GM18502 (cell line): ENCODE measurements around the gene LTF.
A peak's percentile ranks its signal among the peaks of the same experiment; 100 is the strongest.

Experiments used
- ATAC-seq: cut with Tn5 transposase; IDR thresholded peaks from one replicate; pipeline ENCODE4 v1.9.1; 2021; ENCODE audit warnings: mild to moderate bottlenecking; ENCODE audit not compliant: unreplicated experiment, poor library complexity

Gene LTF

GRCh38 chr3:46491089-46492070 is 26.7 kb upstream of the LTF start:
- no peak for ATAC-seq

GRCh38 chr3:46490338-46491084 is 25.8 kb upstream of the LTF start:
- ATAC-seq = no peak

- ATAC-seq = no peak
These were observed 25.2 kb upstream of the LTF start for GRCh38 chr3:46489875-46490274.

- ATAC-seq = no peak
These were observed 24.7 kb upstream of the LTF start for GRCh38 chr3:46489381-46489780.

- ATAC-seq = peak; percentile 96
These were observed 24.1 kb upstream of the LTF start for GRCh38 chr3:46488735-46489361.

GRCh38 chr3:46485779-46486175 is 21.1 kb upstream of the LTF start:
- ATAC-seq = no peak

GRCh38 chr3:46484911-46485778 is 20.4 kb upstream of the LTF start:
- ATAC-seq = no peak

- ATAC-seq = no peak
These were observed 19.7 kb upstream of the LTF start for GRCh38 chr3:46484388-46484787.

- no peak for ATAC-seq
These were observed 19.1 kb upstream of the LTF start for GRCh38 chr3:46483825-46484224.

GRCh38 chr3:46482632-46483350 is 18.1 kb upstream of the LTF start:
- no peak for ATAC-seq

- ATAC-seq = no peak
These were observed 16.9 kb upstream of the LTF start for GRCh38 chr3:46481636-46482035.

- no peak for ATAC-seq
These were observed 15.9 kb upstream of the LTF start for GRCh38 chr3:46480491-46481195.

GRCh38 chr3:46479696-46480095 is 15.0 kb upstream of the LTF start:
- ATAC-seq = no peak

- ATAC-seq = no peak
These were observed 14.3 kb upstream of the LTF start for GRCh38 chr3:46479021-46479420.

- no peak for ATAC-seq
These were observed 13.6 kb upstream of the LTF start for GRCh38 chr3:46478341-46478740.

- no peak for ATAC-seq
These were observed 13.1 kb upstream of the LTF start for GRCh38 chr3:46477756-46478155.

- ATAC-seq = no peak
These were observed 12.4 kb upstream of the LTF start for GRCh38 chr3:46477145-46477544.

- no peak for ATAC-seq
These were observed 8.0 kb upstream of the LTF start for GRCh38 chr3:46472736-46473135.
